HG03280 (cell line): ENCODE results near the gene CHST13.
"Not testable (repeated sequence)": the region's sequence is repeated elsewhere in the genome, so short reads cannot be mapped to it uniquely, and the experiment has no call there.

Source experiments
- ATAC-seq: cut with Tn5 transposase; IDR thresholded peaks from one replicate; pipeline ENCODE4 v1.9.1; 2021; ENCODE audit warnings: mild to moderate bottlenecking, moderate library complexity; ENCODE audit not compliant: unreplicated experiment

CHST13 gene

GRCh38 chr3:126525091-126525852 lies 1.3 kb downstream of the CHST13 start:
- no peak for ATAC-seq

- no peak for ATAC-seq
Observed at GRCh38 chr3:126525853-126526667, 2.1 kb downstream of the CHST13 start.

- no peak for ATAC-seq
Observed at GRCh38 chr3:126526668-126527005, 2.7 kb downstream of the CHST13 start.

- no peak for ATAC-seq
Observed at GRCh38 chr3:126527006-126527405, 3.1 kb downstream of the CHST13 start.

GRCh38 chr3:126527455-126528211 lies 3.7 kb downstream of the CHST13 start:
- ATAC-seq: no peak

- ATAC-seq: no peak
Observed at GRCh38 chr3:126528419-126528799, 4.5 kb downstream of the CHST13 start.

- no peak for ATAC-seq
Observed at GRCh38 chr3:126528800-126529541, 5.0 kb downstream of the CHST13 start.

GRCh38 chr3:126529585-126530170 lies 5.7 kb downstream of the CHST13 start:
- ATAC-seq: no peak

- no peak for ATAC-seq
Observed at GRCh38 chr3:126530171-126531050, 6.5 kb downstream of the CHST13 start.

- no peak for ATAC-seq
Observed at GRCh38 chr3:126531051-126531330, 7.0 kb downstream of the CHST13 start.

GRCh38 chr3:126533506-126533905 lies 9.6 kb downstream of the CHST13 start:
- ATAC-seq: no peak

GRCh38 chr3:126534716-126535115 lies 10.8 kb downstream of the CHST13 start:
- not testable (repeated sequence) for ATAC-seq

GRCh38 chr3:126535636-126536035 lies 11.7 kb downstream of the CHST13 start:
- no peak for ATAC-seq

- ATAC-seq: no peak
Observed at GRCh38 chr3:126536126-126536525, 12.2 kb downstream of the CHST13 start.

GRCh38 chr3:126537116-126537729 lies 13.3 kb downstream of the CHST13 start:
- no peak for ATAC-seq

- no peak for ATAC-seq
Observed at GRCh38 chr3:126537730-126538281, 13.9 kb downstream of the CHST13 start.

- ATAC-seq: no peak
Observed at GRCh38 chr3:126538316-126538715, 14.4 kb downstream of the CHST13 start.

GRCh38 chr3:126538966-126539365 lies 15.0 kb downstream of the CHST13 start:
- no peak for ATAC-seq
